PC-3 (cell line): ENCODE measurements around the gene PRPF39.

Experiments
- CTCF ChIP-seq: fragments of 300-600 bp; sonication (generic); conservative IDR thresholded peaks from 2 replicates; pipeline ENCODE4 v1.5.1; 2017; ENCODE audit warnings: antibody characterized with exemption, low read depth, mild to moderate bottlenecking, low read length
- EZH2phosphoT487 ChIP-seq: fragments of 300-600 bp; sonication (generic); IDR thresholded peaks from 2 replicates; pipeline ENCODE4 v1.6.1; 2018; ENCODE audit warnings: mild to moderate bottlenecking, antibody characterized with exemption, low read length, borderline replicate concordance

GRCh38 chr14:45134051-45134958 is 50.4 kb downstream of the PRPF39 start, which contains the start of gene FKBP3:
- TF ChIP-seq CTCF (peak; percentile 61), EZH2phosphoT487 (no peak)
